ENCODE results near the gene NABP1. TPM values are rescaled to one million over a fixed set of nuclear protein-coding genes. Genes with fewer than 3 reads are reported as not detected.
A peak's percentile ranks its signal among the peaks of the same experiment; 100 is the strongest.

The NABP1 gene
- polyA plus RNA-seq, 1 of the 3 experiments (the other 2 are of a cell fraction) = 19.1 TPM

DNA sequence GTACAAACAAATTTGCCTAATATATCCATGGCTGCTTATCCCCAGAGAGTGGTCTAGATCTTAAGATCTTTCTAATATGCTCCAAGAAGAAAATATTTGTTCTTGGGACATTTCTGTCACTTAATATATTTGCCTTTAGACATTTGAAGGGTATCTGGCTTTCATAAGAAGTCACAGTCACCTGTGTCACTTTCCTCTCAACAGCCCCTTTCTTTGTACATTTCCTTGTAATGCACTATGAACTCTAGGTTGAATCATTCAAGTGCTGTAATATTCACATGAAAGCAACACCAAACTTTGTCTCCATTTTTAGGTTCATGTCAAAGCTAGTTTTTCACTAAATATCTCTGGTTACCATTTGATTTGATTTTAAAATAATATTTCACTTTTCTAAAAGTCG lies 41.4 kb upstream of the NABP1 start (continued):
- TF ChIP-seq, protein P1, sequence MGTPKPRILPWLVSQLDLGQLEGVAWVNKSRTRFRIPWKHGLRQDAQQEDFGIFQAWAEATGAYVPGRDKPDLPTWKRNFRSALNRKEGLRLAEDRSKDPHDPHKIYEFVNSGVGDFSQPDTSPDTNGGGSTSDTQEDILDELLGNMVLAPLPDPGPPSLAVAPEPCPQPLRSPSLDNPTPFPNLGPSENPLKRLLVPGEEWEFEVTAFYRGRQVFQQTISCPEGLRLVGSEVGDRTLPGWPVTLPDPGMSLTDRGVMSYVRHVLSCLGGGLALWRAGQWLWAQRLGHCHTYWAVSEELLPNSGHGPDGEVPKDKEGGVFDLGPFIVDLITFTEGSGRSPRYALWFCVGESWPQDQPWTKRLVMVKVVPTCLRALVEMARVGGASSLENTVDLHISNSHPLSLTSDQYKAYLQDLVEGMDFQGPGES (IDR thresholded peaks at IDR 0.05; ENCODE audit: low read depth, low read length) = no peak
- TF ChIP-seq, protein P2, sequence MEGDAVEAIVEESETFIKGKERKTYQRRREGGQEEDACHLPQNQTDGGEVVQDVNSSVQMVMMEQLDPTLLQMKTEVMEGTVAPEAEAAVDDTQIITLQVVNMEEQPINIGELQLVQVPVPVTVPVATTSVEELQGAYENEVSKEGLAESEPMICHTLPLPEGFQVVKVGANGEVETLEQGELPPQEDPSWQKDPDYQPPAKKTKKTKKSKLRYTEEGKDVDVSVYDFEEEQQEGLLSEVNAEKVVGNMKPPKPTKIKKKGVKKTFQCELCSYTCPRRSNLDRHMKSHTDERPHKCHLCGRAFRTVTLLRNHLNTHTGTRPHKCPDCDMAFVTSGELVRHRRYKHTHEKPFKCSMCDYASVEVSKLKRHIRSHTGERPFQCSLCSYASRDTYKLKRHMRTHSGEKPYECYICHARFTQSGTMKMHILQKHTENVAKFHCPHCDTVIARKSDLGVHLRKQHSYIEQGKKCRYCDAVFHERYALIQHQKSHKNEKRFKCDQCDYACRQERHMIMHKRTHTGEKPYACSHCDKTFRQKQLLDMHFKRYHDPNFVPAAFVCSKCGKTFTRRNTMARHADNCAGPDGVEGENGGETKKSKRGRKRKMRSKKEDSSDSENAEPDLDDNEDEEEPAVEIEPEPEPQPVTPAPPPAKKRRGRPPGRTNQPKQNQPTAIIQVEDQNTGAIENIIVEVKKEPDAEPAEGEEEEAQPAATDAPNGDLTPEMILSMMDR (IDR thresholded peaks at IDR 0.05) = no peak
- TF ChIP-seq RAD21 (IDR thresholded peaks at IDR 0.05; ENCODE audit: low read length) = no peak
- no peak for TF ChIP-seq FOSL2 (IDR thresholded peaks at IDR 0.05; ENCODE audit: borderline replicate concordance, low read depth)

DNA sequence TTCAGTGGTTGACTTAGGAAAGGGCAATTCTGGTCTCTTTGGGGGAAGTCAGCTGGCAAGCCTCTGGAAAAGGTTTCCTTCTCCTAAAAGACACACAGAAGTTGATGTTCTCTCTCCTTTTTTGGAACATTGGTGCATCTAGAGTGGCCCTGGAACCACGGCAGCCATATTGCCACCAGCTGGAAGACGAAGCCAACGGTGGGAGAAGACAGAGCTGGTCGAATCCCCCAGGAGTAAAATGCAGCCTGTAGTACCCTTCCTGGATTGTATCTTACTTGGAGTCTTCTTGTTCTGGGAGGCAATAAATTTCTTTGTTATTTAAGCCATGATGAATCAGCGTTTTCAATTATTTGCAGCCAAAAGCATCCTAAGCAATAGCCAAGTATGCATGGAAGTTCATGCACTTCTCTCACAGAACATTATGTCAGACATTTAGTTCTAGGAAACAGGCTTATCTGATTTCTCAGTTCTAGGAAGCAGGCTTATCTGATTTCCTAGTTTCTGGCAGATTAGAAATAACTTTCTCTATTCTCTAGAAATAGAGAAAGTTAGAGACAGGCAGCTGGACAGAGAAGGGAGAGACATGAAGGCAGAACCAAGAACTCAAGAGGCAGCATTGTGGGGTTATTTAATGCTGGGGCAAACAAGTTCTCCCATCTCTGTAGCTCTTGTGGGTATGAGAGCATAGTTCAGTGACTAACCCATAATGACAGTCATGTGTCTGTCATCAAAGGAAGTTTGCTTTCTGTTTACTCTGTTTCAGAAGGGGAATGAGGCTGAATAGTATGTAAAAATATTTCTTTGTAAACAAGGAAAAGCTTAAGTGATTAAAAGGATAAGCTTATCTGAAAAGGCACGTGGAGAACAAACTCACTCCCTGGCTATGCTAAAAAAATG lies 40.5 kb upstream of the NABP1 start:
- peaks cover 34% of the 10 kb centered on the region for H3F3A ChIP-seq (replicated peaks; ENCODE audit: insufficient read depth)
- no peak for DNase-seq
- no peaks in the 10 kb centered on the region for H3K36me3 ChIP-seq (replicated peaks in 1 of 2; ENCODE audit: control insufficient read depth in 1 of 2, insufficient read depth in 2 of 2, low read length in 1 of 2)
- H3K9me3 ChIP-seq = no peaks in the 10 kb centered on the region
- H3K79me2 ChIP-seq (ENCODE audit: insufficient read depth) = no peaks in the 10 kb centered on the region
- H3K9me2 ChIP-seq = no peaks in the 10 kb centered on the region
- 62% methylated on average over 6 of the region's 6 CpGs for WGBS (ENCODE audit: low lambda C conversion rate)
- peak overlapping the region; percentile 14 for H3K4me2 ChIP-seq
- H2AFZ ChIP-seq (ENCODE audit: low read depth) = 0 out of 2 replicates have a peak overlapping the region, but pooled peaks have one; percentile 3
- POLR2A ChIA-PET = no interaction called here
- no peaks in the 10 kb centered on the region for H4K20me1 ChIP-seq (ENCODE audit: insufficient read depth)
- CTCF ChIA-PET = no interaction called here
- peak overlapping the region; percentile 9 to 87; a peak in 3 of 4 replicates for H3K27ac ChIP-seq (ENCODE audit: low read depth in 2 of 2, low read length in 1 of 2)
- no peak overlapping the region for H3K4me3 ChIP-seq (ENCODE audit: low read depth in 2 of 2, low read length in 1 of 2)
- H3K9ac ChIP-seq = peak overlapping the region; percentile 22; the same call in 1 of the 2 replicates
- H3K27me3 ChIP-seq (ENCODE audit: insufficient read depth) = no peaks in the 10 kb centered on the region
- H3K4me1 ChIP-seq (ENCODE audit: control insufficient read depth in 1 of 2, insufficient read depth in 2 of 2, low read depth in 1 of 2, low read length in 1 of 2) = peaks cover 0 to 19% of the 10 kb centered on the region in 2 experiments; a peak in 2 of 4 replicates
- no peak for TF ChIP-seq EP300 (IDR thresholded peaks at IDR 0.05; ENCODE audit: borderline replicate concordance in 1 of 2, low read depth in 1 of 2, low read length in 1 of 2)
- TF ChIP-seq, protein P3, sequence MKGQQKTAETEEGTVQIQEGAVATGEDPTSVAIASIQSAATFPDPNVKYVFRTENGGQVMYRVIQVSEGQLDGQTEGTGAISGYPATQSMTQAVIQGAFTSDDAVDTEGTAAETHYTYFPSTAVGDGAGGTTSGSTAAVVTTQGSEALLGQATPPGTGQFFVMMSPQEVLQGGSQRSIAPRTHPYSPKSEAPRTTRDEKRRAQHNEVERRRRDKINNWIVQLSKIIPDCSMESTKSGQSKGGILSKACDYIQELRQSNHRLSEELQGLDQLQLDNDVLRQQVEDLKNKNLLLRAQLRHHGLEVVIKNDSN (IDR thresholded peaks at IDR 0.05; ENCODE audit: borderline replicate concordance, low read depth) = no peak
- no peak for TF ChIP-seq GABPA (IDR thresholded peaks at IDR 0.05; ENCODE audit: low read depth)
- no peak for TF ChIP-seq FOXJ3 (CRISPR knock-in tag; IDR thresholded peaks at IDR 0.05)
- TF ChIP-seq, protein P4, sequence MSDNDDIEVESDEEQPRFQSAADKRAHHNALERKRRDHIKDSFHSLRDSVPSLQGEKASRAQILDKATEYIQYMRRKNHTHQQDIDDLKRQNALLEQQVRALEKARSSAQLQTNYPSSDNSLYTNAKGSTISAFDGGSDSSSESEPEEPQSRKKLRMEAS (IDR thresholded peaks at IDR 0.05; ENCODE audit: low read depth) = no peak
- 0 out of 2 replicates have a peak, but pooled peaks have one; percentile 11 for TF ChIP-seq JUND (IDR thresholded peaks at IDR 0.05)
- no peak for TF ChIP-seq FOXM1 (IDR thresholded peaks at IDR 0.05; ENCODE audit: low read depth)
- TF ChIP-seq RCOR1 (IDR thresholded peaks at IDR 0.05; ENCODE audit: low read length) = no peak
- TF ChIP-seq, protein P5, sequence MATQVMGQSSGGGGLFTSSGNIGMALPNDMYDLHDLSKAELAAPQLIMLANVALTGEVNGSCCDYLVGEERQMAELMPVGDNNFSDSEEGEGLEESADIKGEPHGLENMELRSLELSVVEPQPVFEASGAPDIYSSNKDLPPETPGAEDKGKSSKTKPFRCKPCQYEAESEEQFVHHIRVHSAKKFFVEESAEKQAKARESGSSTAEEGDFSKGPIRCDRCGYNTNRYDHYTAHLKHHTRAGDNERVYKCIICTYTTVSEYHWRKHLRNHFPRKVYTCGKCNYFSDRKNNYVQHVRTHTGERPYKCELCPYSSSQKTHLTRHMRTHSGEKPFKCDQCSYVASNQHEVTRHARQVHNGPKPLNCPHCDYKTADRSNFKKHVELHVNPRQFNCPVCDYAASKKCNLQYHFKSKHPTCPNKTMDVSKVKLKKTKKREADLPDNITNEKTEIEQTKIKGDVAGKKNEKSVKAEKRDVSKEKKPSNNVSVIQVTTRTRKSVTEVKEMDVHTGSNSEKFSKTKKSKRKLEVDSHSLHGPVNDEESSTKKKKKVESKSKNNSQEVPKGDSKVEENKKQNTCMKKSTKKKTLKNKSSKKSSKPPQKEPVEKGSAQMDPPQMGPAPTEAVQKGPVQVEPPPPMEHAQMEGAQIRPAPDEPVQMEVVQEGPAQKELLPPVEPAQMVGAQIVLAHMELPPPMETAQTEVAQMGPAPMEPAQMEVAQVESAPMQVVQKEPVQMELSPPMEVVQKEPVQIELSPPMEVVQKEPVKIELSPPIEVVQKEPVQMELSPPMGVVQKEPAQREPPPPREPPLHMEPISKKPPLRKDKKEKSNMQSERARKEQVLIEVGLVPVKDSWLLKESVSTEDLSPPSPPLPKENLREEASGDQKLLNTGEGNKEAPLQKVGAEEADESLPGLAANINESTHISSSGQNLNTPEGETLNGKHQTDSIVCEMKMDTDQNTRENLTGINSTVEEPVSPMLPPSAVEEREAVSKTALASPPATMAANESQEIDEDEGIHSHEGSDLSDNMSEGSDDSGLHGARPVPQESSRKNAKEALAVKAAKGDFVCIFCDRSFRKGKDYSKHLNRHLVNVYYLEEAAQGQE (IDR thresholded peaks at IDR 0.05; ENCODE audit: low read depth, low read length) = no peak
- no peak for TF ChIP-seq SMC3 (IDR thresholded peaks at IDR 0.05; ENCODE audit: low read depth, low read length)
- no peak for TF ChIP-seq EZH2phosphoT487 (IDR thresholded peaks at IDR 0.05; ENCODE audit: borderline replicate concordance, low read depth)
- TF ChIP-seq TCF12 (IDR thresholded peaks at IDR 0.05) = peak; percentile 16; the same call in 1 of the 2 replicates
- TF ChIP-seq, protein P6, sequence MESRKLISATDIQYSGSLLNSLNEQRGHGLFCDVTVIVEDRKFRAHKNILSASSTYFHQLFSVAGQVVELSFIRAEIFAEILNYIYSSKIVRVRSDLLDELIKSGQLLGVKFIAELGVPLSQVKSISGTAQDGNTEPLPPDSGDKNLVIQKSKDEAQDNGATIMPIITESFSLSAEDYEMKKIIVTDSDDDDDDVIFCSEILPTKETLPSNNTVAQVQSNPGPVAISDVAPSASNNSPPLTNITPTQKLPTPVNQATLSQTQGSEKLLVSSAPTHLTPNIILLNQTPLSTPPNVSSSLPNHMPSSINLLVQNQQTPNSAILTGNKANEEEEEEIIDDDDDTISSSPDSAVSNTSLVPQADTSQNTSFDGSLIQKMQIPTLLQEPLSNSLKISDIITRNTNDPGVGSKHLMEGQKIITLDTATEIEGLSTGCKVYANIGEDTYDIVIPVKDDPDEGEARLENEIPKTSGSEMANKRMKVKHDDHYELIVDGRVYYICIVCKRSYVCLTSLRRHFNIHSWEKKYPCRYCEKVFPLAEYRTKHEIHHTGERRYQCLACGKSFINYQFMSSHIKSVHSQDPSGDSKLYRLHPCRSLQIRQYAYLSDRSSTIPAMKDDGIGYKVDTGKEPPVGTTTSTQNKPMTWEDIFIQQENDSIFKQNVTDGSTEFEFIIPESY (IDR thresholded peaks at IDR 0.05; ENCODE audit: borderline replicate concordance, low read depth) = no peak
- TF ChIP-seq YY1 (IDR thresholded peaks at IDR 0.05; ENCODE audit: low read depth) = peak; percentile 29; the same call in 1 of the 2 replicates
- TF ChIP-seq, protein P7, sequence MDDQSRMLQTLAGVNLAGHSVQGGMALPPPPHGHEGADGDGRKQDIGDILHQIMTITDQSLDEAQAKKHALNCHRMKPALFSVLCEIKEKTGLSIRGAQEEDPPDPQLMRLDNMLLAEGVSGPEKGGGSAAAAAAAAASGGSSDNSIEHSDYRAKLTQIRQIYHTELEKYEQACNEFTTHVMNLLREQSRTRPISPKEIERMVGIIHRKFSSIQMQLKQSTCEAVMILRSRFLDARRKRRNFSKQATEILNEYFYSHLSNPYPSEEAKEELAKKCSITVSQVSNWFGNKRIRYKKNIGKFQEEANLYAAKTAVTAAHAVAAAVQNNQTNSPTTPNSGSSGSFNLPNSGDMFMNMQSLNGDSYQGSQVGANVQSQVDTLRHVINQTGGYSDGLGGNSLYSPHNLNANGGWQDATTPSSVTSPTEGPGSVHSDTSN (IDR thresholded peaks at IDR 0.05) = peak; percentile 61
